Measurements from ENCODE around the gene BDKRB1. TPM values are rescaled to one million over a fixed set of nuclear protein-coding genes. Genes with fewer than 3 reads are reported as not detected.
A peak's percentile ranks its signal among the peaks of the same experiment; 100 is the strongest.

The BDKRB1 gene
- total and polyA plus RNA-seq, 2 donors (not counting 1 experiment from before 2014, with no cell fraction given), result 5.4 to 22.5 TPM

DNA sequence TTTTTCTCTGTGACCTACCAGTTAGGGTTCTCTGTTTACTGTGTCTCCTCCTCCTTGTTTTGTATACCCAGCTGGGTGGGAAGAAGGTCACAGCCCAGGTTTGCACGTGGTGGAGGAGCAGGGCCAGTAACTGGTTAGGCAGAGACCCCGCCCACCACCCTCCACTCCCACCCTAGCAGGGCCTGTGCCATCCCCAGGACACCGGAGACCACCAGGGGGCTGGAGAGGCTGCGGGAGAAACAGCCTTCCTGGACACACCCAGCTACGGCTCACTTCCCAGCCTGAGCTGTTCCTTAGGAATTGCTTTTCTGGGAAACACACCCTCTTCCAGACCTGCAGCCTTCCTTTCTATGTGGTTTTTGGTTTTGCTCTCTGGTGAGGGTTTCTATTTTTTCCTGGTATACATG lies 30.3 kb upstream of the BDKRB1 start:
- Histone ChIP-seq H4K20me1 (ENCODE audit: control insufficient read depth, extremely low read depth, insufficient read depth, low read length) (no peaks in the 10 kb centered on the region), H3K4me3 (replicated peaks in 1 of 4; ENCODE audit: control extremely low read depth in 1 of 4, insufficient read depth in 1 of 4, low read depth in 3 of 4, low read length in 4 of 4) (no peak overlapping the region), H3K9me3 (ENCODE audit: control insufficient read depth, insufficient read depth, low read depth, low read length) (no peaks in the 10 kb centered on the region), H3K27ac (ENCODE audit: insufficient read depth, low read length) (no peak overlapping the region), H3K79me2 (ENCODE audit: control insufficient read depth, insufficient read depth, low read length) (no peaks in the 10 kb centered on the region), H3K27me3 (ENCODE audit: control insufficient read depth, insufficient read depth, low read length) (no peaks in the 10 kb centered on the region), H3K4me2 (ENCODE audit: extremely low read depth, insufficient read depth, low read length) (no peak overlapping the region), H3K36me3 (ENCODE audit: control insufficient read depth, insufficient read depth, low read length) (no peaks in the 10 kb centered on the region), H2AFZ (ENCODE audit: low read length) (no peak overlapping the region), H3K9ac (ENCODE audit: insufficient read depth, low read length) (no peak overlapping the region), H3K4me1 (ENCODE audit: control insufficient read depth, extremely low read depth, insufficient read depth, low read length) (no peaks in the 10 kb centered on the region)
- DNase-seq (ENCODE audit: low read depth in 2 of 2), result peak; percentile 62 to 83
- no peak for TF ChIP-seq EZH2 (IDR thresholded peaks at IDR 0.05; ENCODE audit: low read length, missing control alignments)
- TF ChIP-seq, protein P1, sequence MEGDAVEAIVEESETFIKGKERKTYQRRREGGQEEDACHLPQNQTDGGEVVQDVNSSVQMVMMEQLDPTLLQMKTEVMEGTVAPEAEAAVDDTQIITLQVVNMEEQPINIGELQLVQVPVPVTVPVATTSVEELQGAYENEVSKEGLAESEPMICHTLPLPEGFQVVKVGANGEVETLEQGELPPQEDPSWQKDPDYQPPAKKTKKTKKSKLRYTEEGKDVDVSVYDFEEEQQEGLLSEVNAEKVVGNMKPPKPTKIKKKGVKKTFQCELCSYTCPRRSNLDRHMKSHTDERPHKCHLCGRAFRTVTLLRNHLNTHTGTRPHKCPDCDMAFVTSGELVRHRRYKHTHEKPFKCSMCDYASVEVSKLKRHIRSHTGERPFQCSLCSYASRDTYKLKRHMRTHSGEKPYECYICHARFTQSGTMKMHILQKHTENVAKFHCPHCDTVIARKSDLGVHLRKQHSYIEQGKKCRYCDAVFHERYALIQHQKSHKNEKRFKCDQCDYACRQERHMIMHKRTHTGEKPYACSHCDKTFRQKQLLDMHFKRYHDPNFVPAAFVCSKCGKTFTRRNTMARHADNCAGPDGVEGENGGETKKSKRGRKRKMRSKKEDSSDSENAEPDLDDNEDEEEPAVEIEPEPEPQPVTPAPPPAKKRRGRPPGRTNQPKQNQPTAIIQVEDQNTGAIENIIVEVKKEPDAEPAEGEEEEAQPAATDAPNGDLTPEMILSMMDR (conservative IDR thresholded peaks at IDR 0.05 in 1 of 2, IDR thresholded peaks at IDR 0.05 in 1 of 2; ENCODE audit: low read depth in 1 of 2, low read length in 2 of 2), result peak; percentile 15 to 43

DNA sequence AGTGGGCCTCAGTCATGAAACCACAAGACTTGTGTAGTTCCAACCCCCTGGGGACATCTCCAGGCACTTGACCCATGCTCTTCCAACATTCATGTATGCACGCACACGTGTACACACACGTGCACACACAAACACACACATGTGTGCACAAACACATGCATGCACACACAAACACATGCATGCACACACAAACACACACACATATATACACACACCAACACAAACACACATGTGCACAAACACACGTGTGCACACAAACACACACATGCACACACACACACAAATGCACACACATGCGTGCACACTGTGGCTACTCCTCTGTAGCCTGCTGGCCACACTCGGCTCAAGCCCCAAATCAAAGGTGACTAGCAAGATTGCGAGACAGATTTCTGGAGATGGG lies 28.6 kb upstream of the BDKRB1 start:
- Histone ChIP-seq H3K4me1 (ENCODE audit: control insufficient read depth, extremely low read depth, insufficient read depth, low read length) (no peaks in the 10 kb centered on the region), H3K36me3 (ENCODE audit: control insufficient read depth, insufficient read depth, low read length) (no peaks in the 10 kb centered on the region), H2AFZ (ENCODE audit: low read length) (no peak overlapping the region), H3K9ac (ENCODE audit: insufficient read depth, low read length) (no peak overlapping the region), H3K9me3 (ENCODE audit: control insufficient read depth, insufficient read depth, low read depth, low read length) (no peaks in the 10 kb centered on the region), H4K20me1 (ENCODE audit: control insufficient read depth, extremely low read depth, insufficient read depth, low read length) (no peaks in the 10 kb centered on the region), H3K4me3 (replicated peaks in 1 of 4; ENCODE audit: control extremely low read depth in 1 of 4, insufficient read depth in 1 of 4, low read depth in 3 of 4, low read length in 4 of 4) (no peak overlapping the region), H3K27me3 (ENCODE audit: control insufficient read depth, insufficient read depth, low read length) (no peaks in the 10 kb centered on the region), H3K79me2 (ENCODE audit: control insufficient read depth, insufficient read depth, low read length) (no peaks in the 10 kb centered on the region), H3K4me2 (ENCODE audit: extremely low read depth, insufficient read depth, low read length) (no peak overlapping the region), H3K27ac (ENCODE audit: insufficient read depth, low read length) (no peak overlapping the region)
- DNase-seq (ENCODE audit: low read depth in 2 of 2), result no peak
- TF ChIP-seq, protein P1 (conservative IDR thresholded peaks at IDR 0.05 in 1 of 2, IDR thresholded peaks at IDR 0.05 in 1 of 2; ENCODE audit: low read depth in 1 of 2, low read length in 2 of 2), result no peak
- no peak for TF ChIP-seq EZH2 (IDR thresholded peaks at IDR 0.05; ENCODE audit: low read length, missing control alignments)

DNA sequence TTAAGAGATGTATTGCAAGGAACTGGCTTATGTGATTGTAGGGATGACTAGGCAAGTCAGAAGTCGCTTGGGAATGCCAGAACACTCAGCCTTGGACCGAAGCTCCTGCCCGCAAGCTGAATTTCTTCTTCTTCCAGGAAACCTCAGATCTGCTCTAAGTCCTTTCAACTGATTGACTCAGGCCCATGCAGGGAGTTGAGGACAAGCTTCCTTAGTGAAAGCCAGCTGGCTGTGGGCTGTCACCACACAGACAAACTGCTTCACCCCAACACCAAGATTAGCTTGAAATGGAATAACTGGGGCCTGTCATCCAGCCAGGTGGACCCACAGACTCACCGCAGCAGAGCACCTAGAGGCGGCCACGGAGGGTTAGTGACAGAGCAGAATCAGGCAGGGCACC lies 26.7 kb upstream of the BDKRB1 start:
- H3K27ac ChIP-seq (ENCODE audit: insufficient read depth, low read length), result no peak overlapping the region

More for the DNA sequence above, 26.7 kb upstream of the BDKRB1 start:
- DNase-seq (ENCODE audit: low read depth in 2 of 2), result no peak
- H2AFZ ChIP-seq (ENCODE audit: low read length), result no peak overlapping the region
- no peaks in the 10 kb centered on the region for H3K79me2 ChIP-seq (ENCODE audit: control insufficient read depth, insufficient read depth, low read length)
- no peak overlapping the region for H3K4me2 ChIP-seq (ENCODE audit: extremely low read depth, insufficient read depth, low read length)
- no peaks in the 10 kb centered on the region for H3K36me3 ChIP-seq (ENCODE audit: control insufficient read depth, insufficient read depth, low read length)
- TF ChIP-seq, protein P1 (conservative IDR thresholded peaks at IDR 0.05 in 1 of 2, IDR thresholded peaks at IDR 0.05 in 1 of 2; ENCODE audit: low read depth in 1 of 2, low read length in 2 of 2), result no peak
- TF ChIP-seq EZH2 (IDR thresholded peaks at IDR 0.05; ENCODE audit: low read length, missing control alignments), result no peak
- no peak overlapping the region for H3K9ac ChIP-seq (ENCODE audit: insufficient read depth, low read length)
- H3K9me3 ChIP-seq (ENCODE audit: control insufficient read depth, insufficient read depth, low read depth, low read length), result no peaks in the 10 kb centered on the region
- H3K4me1 ChIP-seq (ENCODE audit: control insufficient read depth, extremely low read depth, insufficient read depth, low read length), result no peaks in the 10 kb centered on the region
- H3K4me3 ChIP-seq (replicated peaks in 1 of 4; ENCODE audit: control extremely low read depth in 1 of 4, insufficient read depth in 1 of 4, low read depth in 3 of 4, low read length in 4 of 4), result no peak overlapping the region
- no peaks in the 10 kb centered on the region for H4K20me1 ChIP-seq (ENCODE audit: control insufficient read depth, extremely low read depth, insufficient read depth, low read length)
- no peaks in the 10 kb centered on the region for H3K27me3 ChIP-seq (ENCODE audit: control insufficient read depth, insufficient read depth, low read length)

Measured in fibroblast of lung (primary cell).